Endothelial cell of umbilical vein (primary cell): ENCODE results near the gene PTPN20.

Experiments
- CTCF ChIP-seq, 2 donors: IDR thresholded peaks; 1 replicate in 1 of 2; 2 replicates in 1 of 2; pipeline ENCODE4 v1.5.1; 2011; ENCODE audit warnings: low read length in 2 of 2, mild to moderate bottlenecking in 2 of 2, moderate library complexity in 2 of 2, control low read depth in 1 of 2, inconsistent platforms in 1 of 2, low read depth in 1 of 2; ENCODE audit not compliant: insufficient read depth in 1 of 2; ENCODE audit errors: extremely low read depth in 1 of 2
- EZH2 ChIP-seq: IDR thresholded peaks from 2 replicates; pipeline ENCODE4 v1.6.1; 2012; ENCODE audit warnings: borderline replicate concordance, low read depth, mild to moderate bottlenecking, moderate library complexity, low read length, inconsistent platforms; ENCODE audit not compliant: severe bottlenecking
- FOS ChIP-seq: IDR thresholded peaks from 2 replicates; pipeline ENCODE4 v1.6.1; 2011; ENCODE audit warnings: mild to moderate bottlenecking, low read length, moderate library complexity, borderline replicate concordance; ENCODE audit not compliant: insufficient read depth
- GATA2 ChIP-seq: IDR thresholded peaks from 2 replicates; pipeline ENCODE4 v1.7.0; 2011; ENCODE audit warnings: low read depth, mild to moderate bottlenecking, moderate library complexity, mixed read lengths, low read length; ENCODE audit not compliant: insufficient read length, insufficient read depth
- MAX ChIP-seq: IDR thresholded peaks from 2 replicates; pipeline ENCODE4 v1.6.1; 2011; ENCODE audit not compliant: insufficient read depth, insufficient read length
- MYC ChIP-seq: IDR thresholded peaks from one replicate; pipeline ENCODE4 v1.6.1; 2011; ENCODE audit warnings: mild to moderate bottlenecking, low read depth, low read length
- POLR2A ChIP-seq: IDR thresholded peaks from 2 replicates; pipeline ENCODE4 v1.6.1; 2012; ENCODE audit warnings: low read depth, mild to moderate bottlenecking, control low read depth, low read length

- no peak for TF ChIP-seq POLR2A
- no peak for TF ChIP-seq CTCF (IDR thresholded peaks at IDR 0.05; ENCODE audit: extremely low read depth in 1 of 2, insufficient read depth in 1 of 2, low read depth in 1 of 2, low read length in 2 of 2)
- no peak for TF ChIP-seq EZH2
- TF ChIP-seq MAX, result no peak
- no peak for TF ChIP-seq FOS
- no peak for TF ChIP-seq GATA2
- no peak for TF ChIP-seq MYC
Measured at GRCh38 chr10:47031901-47032465, 120.8 kb downstream of the PTPN20 start.
